ENCODE data around the gene SPECC1L.
"Not testable (repeated sequence)": the region's sequence is repeated elsewhere in the genome, so short reads cannot be mapped to it uniquely, and the experiment has no call there.

The SPECC1L gene

GRCh38 chr22:24240381-24240780 is 30.2 kb upstream of the SPECC1L start:
- no peak for DNase-seq (ENCODE audit: low spot score)
- no peak for TF ChIP-seq CTCF (IDR thresholded peaks at IDR 0.05; ENCODE audit: extremely low read depth, insufficient read depth, missing control alignments)
- in situ Hi-C loops (cut with MboI; ENCODE audit: low pct_unique_long_range_greater_than_20kb, low sequenced_read_pairs, unreplicated experiment), result no loop called here

DNA sequence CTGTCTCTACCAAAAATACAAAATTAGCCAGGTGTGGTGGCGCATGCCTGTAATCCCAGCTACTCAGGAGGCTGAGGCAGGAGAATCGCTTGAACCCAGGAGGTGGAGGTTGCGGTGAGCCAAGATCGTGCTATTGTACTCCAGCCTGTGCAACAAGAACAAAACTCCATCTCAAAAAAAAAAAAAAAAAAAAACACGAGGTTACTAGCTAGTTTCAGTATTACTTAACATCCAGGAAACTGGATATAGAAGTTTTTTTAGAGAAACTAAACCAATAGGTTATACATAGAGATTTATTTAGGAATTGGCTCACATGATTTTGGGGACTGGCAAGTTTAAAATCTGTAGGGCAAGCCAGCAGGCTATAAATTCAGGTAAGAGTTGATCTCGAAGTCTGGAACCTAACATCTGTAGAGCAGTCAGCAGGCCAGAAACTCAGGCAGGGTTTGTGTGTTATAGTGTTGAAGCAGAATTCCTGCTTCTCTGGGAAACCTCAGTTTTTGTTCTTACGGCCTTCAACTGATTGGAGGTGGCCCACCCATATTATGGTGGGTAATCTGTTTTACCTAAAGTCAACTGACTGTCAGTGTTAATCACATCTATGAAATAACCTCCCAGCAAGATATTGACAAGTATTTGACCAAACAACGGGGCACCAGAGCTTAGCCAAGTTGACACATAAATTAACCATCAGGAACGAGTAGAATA is 29.5 kb upstream of the SPECC1L start:
- DNase-seq (ENCODE audit: low spot score); in situ Hi-C loops (cut with MboI; ENCODE audit: low pct_unique_long_range_greater_than_20kb, low sequenced_read_pairs, unreplicated experiment): not testable (repeated sequence)

GRCh38 chr22:24243417-24243816 is 27.2 kb upstream of the SPECC1L start:
- in situ Hi-C loops (cut with MboI; ENCODE audit: low pct_unique_long_range_greater_than_20kb, low sequenced_read_pairs, unreplicated experiment), result not testable (repeated sequence)
- DNase-seq (ENCODE audit: low spot score), result peak; percentile 2

GRCh38 chr22:24244144-24244787 is 26.4 kb upstream of the SPECC1L start:
- DNase-seq (ENCODE audit: low spot score), result no peak
- no peak for TF ChIP-seq CTCF (IDR thresholded peaks at IDR 0.05; ENCODE audit: extremely low read depth, insufficient read depth, missing control alignments)
- in situ Hi-C loops (cut with MboI; ENCODE audit: low pct_unique_long_range_greater_than_20kb, low sequenced_read_pairs, unreplicated experiment), result no loop called here

DNA sequence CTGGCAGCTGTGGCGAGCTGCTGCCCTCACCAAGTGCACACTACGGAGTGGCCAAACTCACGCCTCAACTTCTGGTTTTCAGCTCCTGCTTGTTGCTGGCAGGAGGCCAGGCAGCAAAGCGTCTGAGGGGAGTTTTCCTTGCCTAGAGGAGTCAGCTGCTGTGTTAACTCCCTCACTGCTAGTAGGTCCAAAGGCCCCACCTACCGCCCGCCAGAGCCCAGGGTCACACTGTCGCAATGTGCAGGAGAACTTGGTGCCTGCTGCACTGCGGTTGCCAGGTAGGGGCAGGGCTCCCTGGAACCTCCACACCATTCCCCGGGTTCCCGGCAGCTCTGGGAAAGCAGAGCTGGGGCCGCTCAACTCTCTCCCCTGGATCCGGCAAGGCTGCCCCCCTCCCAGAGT is 25.6 kb upstream of the SPECC1L start, which contains the start of gene GGT5:
TSS of gene GGT5 (minus strand) at position 53 of the 402 bp plus-strand sequence. CDS start 357 bp downstream, outside the sequence.
- DNase-seq (ENCODE audit: low spot score); in situ Hi-C loops (cut with MboI; ENCODE audit: low pct_unique_long_range_greater_than_20kb, low sequenced_read_pairs, unreplicated experiment): not testable (repeated sequence)

GRCh38 chr22:24245584-24246561 is 24.8 kb upstream of the SPECC1L start:
- in situ Hi-C loops (cut with MboI; ENCODE audit: low pct_unique_long_range_greater_than_20kb, low sequenced_read_pairs, unreplicated experiment); DNase-seq (ENCODE audit: low spot score): not testable (repeated sequence)

DNA sequence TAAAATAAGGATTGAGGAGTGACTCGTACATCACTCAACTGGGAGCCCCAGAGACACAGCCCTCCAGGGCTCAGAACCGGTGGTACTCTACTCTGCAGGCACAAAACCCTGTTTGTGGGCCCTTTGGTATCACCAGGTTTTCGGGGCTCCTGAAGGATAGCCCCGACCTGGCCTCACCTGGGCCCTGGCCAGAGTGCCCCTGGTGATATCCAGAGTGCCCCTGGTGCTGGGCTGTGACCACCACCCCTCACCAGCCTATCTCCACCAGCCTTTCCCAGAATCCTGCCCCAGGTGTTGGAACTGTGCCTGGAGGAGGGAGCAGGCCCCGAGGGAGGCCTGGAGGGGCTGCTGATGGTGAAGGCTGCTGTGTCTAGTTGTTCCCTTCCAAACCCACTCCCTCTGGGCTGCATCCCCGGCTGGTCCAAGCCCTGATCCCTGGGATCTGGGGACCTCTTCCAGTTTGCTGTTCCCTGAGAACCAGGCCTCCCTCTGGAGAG is 23.6 kb upstream of the SPECC1L start:
- peak; percentile 7 for DNase-seq (ENCODE audit: low spot score)
- TF ChIP-seq CTCF (IDR thresholded peaks at IDR 0.05; ENCODE audit: extremely low read depth, insufficient read depth, missing control alignments), result no peak
- in situ Hi-C loops (cut with MboI; ENCODE audit: low pct_unique_long_range_greater_than_20kb, low sequenced_read_pairs, unreplicated experiment), result no loop called here

DNA sequence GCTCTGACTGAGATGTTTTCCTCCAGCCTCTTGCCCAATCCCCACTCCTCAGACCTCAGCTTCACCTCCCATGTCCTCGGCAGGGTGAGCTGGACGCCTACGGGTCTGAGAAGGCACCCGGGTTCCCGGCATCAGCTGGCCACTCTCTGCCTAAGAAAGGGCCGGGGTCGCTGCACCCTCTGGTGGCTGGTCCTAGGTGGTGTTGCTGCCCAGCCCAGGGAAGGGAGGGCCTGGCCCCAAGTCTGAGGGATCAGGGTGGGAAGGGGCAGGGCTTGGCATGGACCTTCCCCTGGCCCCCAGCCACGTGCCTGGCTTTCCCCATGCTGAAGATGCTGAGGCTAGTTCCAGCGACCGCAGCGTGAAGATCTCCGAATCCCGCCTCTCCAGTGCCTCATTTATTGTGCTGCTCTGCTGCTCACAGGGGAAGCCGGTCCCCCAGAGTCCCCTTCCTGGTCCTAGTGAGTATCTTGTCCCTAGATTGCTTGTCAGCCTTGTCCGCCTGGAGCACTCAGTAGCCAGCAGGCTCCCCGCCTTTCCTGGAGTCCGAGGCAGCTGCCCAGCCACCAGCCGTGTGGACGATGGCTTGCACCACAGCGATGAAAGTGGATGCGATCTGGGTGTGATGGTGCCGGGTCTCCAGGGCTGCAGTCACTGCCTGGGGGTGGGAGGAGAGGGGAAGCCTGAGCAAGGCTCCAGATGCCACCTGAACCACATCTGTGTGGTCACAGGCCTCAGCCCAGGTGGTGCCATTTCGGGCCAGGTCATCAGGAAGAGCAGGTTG is 22.9 kb upstream of the SPECC1L start:
- peak; percentile 87 for DNase-seq (ENCODE audit: low spot score)
- in situ Hi-C loops (cut with MboI; ENCODE audit: low pct_unique_long_range_greater_than_20kb, low sequenced_read_pairs, unreplicated experiment), result no loop called here
- TF ChIP-seq CTCF (IDR thresholded peaks at IDR 0.05; ENCODE audit: extremely low read depth, insufficient read depth, missing control alignments), result peak; percentile 72

- DNase-seq (ENCODE audit: low spot score); in situ Hi-C loops (cut with MboI; ENCODE audit: low pct_unique_long_range_greater_than_20kb, low sequenced_read_pairs, unreplicated experiment): not testable (repeated sequence)
Measured at GRCh38 chr22:24248611-24249010, 22.0 kb upstream of the SPECC1L start.

DNA sequence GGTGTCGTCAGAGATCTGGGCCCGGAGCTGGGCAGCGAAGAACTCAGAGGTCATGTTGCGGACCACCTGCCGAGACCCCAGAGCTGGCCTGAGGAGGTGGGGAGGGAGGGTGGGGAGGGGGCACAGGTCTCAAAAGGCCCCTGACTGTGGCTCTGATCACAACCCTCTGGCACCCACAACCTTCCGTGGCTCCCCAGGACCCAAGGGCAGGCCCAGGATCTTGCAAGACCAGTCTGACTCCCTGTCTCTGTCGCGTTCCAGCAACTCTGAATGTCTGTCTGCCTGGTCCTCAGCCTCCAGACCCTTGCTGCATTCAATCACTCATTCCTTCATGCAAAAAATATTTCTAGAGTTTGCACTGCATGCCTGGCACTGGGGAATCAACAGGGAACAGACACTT is 21.2 kb upstream of the SPECC1L start:
- DNase-seq (ENCODE audit: low spot score); in situ Hi-C loops (cut with MboI; ENCODE audit: low pct_unique_long_range_greater_than_20kb, low sequenced_read_pairs, unreplicated experiment): not testable (repeated sequence)

GRCh38 chr22:24251286-24251685 is 19.3 kb upstream of the SPECC1L start:
- in situ Hi-C loops (cut with MboI; ENCODE audit: low pct_unique_long_range_greater_than_20kb, low sequenced_read_pairs, unreplicated experiment); DNase-seq (ENCODE audit: low spot score): not testable (repeated sequence)
